Breast epithelium (tissue), 3 donors: ENCODE results near the gene GPATCH2.

Source experiments
- POLR2A ChIP-seq: fragments of 450-650 bp; IDR thresholded peaks from one replicate; pipeline ENCODE4 v1.6.1; 2016; ENCODE audit warnings: antibody characterized with exemption, mild to moderate bottlenecking, moderate library complexity
- POLR2AphosphoS5 ChIP-seq, 3 donors: sonication (generic); formaldehyde crosslinking; IDR thresholded peaks; one replicate each; pipeline ENCODE4 v1.6.1; 2017; ENCODE audit warnings: antibody characterized with exemption in 3 of 3

DNA sequence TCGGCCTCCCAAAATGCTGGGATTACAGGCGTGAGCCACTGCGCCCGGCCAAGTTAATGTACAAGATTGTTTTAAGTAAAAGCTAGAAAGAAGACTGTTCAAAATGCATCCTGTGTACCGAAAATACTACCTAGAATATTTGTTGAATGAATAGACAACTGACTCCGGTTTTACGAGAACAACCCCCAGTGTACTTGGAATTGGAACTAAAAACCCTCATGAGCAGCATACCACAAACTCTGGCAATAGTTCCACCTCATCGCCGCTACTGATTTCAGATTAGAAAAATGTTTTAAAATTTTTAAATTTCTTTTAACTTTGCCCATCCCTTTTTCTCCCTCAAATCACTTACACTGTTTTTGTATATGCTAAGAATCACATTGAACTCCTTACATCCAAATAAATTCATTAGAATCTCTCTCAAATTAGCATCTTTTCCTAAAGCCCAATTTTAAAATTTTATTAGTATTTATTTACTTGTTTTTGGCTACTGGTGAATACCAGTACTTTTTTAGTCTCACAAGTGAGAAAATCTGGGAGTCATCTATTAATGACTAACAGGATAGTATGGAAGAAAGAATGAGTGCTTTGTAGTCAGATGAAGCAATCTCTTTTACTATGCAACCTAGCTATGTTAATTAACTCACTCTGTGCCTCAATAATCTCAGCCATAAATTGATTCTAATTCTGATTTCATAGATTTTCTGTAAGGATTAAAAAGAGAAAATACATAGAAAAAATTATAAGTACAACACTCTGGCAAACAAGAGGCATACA lies 95.1 kb downstream of the GPATCH2 start:
- no peak for TF ChIP-seq POLR2A
- no peak for TF ChIP-seq POLR2AphosphoS5 (IDR thresholded peaks at IDR 0.05)
